Measurements from ENCODE around the gene PDCD7.

DNA sequence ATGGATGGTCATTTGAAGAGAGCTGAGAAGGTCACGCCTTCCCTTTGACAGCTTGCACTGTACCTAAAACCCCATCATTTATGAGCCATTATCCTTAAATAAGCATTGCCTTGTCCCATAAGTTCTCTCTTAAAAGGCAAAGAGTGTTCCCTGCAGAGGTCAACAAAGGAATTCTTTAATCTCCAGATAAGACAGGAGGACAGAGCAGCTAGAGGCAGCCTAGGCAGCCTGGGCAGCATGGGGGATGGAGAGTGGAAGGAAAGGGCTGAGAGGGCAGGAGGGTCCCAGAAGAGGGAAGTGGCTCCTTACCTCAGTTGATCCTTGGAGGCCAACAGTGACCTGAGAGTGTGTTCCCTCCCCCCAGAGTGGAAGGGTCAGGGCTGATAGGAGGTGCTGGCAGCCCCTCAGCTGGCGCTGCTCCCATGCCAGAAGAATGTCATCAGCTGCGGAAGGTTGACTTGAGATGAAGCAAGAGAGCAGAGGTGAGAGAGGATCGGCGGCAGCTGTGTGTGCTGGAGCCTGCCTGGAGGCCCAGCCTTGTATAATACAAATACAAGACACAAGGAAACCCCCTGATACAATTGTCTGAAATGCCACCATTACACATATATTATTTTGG lies 44.3 kb downstream of the PDCD7 start:
- TF ChIP-seq, protein P1, sequence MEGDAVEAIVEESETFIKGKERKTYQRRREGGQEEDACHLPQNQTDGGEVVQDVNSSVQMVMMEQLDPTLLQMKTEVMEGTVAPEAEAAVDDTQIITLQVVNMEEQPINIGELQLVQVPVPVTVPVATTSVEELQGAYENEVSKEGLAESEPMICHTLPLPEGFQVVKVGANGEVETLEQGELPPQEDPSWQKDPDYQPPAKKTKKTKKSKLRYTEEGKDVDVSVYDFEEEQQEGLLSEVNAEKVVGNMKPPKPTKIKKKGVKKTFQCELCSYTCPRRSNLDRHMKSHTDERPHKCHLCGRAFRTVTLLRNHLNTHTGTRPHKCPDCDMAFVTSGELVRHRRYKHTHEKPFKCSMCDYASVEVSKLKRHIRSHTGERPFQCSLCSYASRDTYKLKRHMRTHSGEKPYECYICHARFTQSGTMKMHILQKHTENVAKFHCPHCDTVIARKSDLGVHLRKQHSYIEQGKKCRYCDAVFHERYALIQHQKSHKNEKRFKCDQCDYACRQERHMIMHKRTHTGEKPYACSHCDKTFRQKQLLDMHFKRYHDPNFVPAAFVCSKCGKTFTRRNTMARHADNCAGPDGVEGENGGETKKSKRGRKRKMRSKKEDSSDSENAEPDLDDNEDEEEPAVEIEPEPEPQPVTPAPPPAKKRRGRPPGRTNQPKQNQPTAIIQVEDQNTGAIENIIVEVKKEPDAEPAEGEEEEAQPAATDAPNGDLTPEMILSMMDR (IDR thresholded peaks at IDR 0.05; ENCODE audit: borderline replicate concordance, extremely low read depth, low read length, poor library complexity, severe bottlenecking), result no peak
- no peak for TF ChIP-seq EZH2 (IDR thresholded peaks at IDR 0.05; ENCODE audit: borderline replicate concordance, low read depth, low read length, severe bottlenecking)
